ENCODE results near the gene RNF150. TPM values are rescaled to one million over a fixed set of nuclear protein-coding genes. Genes with fewer than 3 reads are reported as not detected.

Gene RNF150
- total and polyA plus RNA-seq, 4 donors: 0.27 to 1.4 (median 0.81) TPM

DNA sequence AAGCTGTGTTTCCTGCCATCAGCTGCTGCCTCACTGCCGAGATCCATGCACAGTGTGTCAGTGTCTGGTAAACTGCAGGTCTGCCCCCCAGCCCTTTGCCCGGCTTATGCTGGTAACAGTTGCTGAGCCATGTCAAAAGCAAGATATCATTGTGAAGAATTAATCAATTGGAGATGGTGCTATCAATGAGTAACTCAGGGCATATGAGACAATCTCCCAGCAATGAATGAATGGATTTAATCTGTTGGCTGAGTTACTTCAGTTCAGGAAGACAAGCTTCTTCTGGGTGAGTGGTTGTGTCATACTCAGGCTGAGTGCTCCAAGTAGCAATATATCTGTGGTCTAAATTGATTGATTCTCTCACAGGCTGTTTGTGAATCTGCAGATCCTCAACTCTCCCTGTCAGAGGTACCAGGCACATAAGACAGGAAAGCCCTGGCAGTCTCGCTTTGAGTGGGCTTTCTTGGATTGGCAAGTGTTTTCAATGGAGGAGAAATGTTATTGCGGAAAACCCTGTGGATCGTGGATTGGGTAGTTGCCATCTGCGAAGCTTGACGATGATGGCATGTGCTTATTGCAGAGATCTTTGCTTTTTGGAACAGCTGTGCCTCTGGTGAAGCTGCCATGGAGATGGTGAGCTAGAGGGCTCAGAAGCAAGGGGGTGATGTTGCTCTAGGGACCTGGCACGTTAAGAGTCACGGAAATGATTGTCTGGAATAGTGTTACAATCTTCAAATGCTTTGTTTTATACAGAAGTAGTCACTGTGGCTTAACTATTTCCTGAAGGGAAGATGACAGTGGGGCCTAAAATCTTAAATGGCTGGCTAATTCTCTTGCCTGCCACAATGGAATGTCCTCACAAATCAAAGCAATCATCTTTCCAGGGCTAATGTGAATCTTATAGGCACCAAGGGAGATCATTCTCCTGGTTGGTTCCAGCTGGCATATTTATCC, 229.5 kb downstream of the RNF150 start:
- no peak overlapping the region for H3K4me3 ChIP-seq (ENCODE audit: low read depth in 1 of 3, low read length in 3 of 3)
- H3K9ac ChIP-seq (ENCODE audit: low read depth in 1 of 2, low read length in 2 of 2): no peak overlapping the region
- no peaks in the 10 kb centered on the region for H3K9me3 ChIP-seq (ENCODE audit: control insufficient read depth in 4 of 4, low read length in 3 of 4)
- H3K27me3 ChIP-seq (ENCODE audit: control insufficient read depth in 4 of 4, insufficient read depth in 4 of 4, low read length in 3 of 4): peaks cover 0 to 7% (median 0%) of the 10 kb centered on the region in 4 donors
- no peak overlapping the region for H3K27ac ChIP-seq (ENCODE audit: low read depth in 1 of 2, low read length in 2 of 2)
- no peaks in the 10 kb centered on the region for H3K4me1 ChIP-seq (ENCODE audit: control insufficient read depth in 4 of 4, insufficient read depth in 4 of 4, low read length in 3 of 4)
- no peak for DNase-seq (ENCODE audit: low spot score)
- 66% methylated on average over 9 of the region's 9 CpGs for WGBS
- H3K36me3 ChIP-seq (ENCODE audit: control insufficient read depth in 4 of 4, insufficient read depth in 3 of 4, low read depth in 1 of 4, low read length in 3 of 4): no peaks in the 10 kb centered on the region
- no peak for TF ChIP-seq HNF4G (IDR thresholded peaks at IDR 0.05)
- no peak for TF ChIP-seq FOXA2 (IDR thresholded peaks at IDR 0.05)
- TF ChIP-seq GABPA (IDR thresholded peaks at IDR 0.05 in 1 of 2, conservative IDR thresholded peaks at IDR 0.05 in 1 of 2): no peak
- no peak for TF ChIP-seq SP1 (IDR thresholded peaks at IDR 0.05)
- no peak for TF ChIP-seq YY1 (IDR thresholded peaks at IDR 0.05)
- TF ChIP-seq HNF4A (conservative IDR thresholded peaks at IDR 0.05): no peak
- no peak for TF ChIP-seq RXRA (IDR thresholded peaks at IDR 0.05)
- TF ChIP-seq, protein P1, sequence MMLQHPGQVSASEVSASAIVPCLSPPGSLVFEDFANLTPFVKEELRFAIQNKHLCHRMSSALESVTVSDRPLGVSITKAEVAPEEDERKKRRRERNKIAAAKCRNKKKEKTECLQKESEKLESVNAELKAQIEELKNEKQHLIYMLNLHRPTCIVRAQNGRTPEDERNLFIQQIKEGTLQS (IDR thresholded peaks at IDR 0.05): no peak
- TF ChIP-seq NR2F2 (IDR thresholded peaks at IDR 0.05): no peak
- TF ChIP-seq, protein P2, sequence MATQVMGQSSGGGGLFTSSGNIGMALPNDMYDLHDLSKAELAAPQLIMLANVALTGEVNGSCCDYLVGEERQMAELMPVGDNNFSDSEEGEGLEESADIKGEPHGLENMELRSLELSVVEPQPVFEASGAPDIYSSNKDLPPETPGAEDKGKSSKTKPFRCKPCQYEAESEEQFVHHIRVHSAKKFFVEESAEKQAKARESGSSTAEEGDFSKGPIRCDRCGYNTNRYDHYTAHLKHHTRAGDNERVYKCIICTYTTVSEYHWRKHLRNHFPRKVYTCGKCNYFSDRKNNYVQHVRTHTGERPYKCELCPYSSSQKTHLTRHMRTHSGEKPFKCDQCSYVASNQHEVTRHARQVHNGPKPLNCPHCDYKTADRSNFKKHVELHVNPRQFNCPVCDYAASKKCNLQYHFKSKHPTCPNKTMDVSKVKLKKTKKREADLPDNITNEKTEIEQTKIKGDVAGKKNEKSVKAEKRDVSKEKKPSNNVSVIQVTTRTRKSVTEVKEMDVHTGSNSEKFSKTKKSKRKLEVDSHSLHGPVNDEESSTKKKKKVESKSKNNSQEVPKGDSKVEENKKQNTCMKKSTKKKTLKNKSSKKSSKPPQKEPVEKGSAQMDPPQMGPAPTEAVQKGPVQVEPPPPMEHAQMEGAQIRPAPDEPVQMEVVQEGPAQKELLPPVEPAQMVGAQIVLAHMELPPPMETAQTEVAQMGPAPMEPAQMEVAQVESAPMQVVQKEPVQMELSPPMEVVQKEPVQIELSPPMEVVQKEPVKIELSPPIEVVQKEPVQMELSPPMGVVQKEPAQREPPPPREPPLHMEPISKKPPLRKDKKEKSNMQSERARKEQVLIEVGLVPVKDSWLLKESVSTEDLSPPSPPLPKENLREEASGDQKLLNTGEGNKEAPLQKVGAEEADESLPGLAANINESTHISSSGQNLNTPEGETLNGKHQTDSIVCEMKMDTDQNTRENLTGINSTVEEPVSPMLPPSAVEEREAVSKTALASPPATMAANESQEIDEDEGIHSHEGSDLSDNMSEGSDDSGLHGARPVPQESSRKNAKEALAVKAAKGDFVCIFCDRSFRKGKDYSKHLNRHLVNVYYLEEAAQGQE (IDR thresholded peaks at IDR 0.05): no peak
- no peak for TF ChIP-seq EGR1 (IDR thresholded peaks at IDR 0.05; ENCODE audit: low read depth in 2 of 2)
- TF ChIP-seq FOXA1 (IDR thresholded peaks at IDR 0.05): no peak

DNA sequence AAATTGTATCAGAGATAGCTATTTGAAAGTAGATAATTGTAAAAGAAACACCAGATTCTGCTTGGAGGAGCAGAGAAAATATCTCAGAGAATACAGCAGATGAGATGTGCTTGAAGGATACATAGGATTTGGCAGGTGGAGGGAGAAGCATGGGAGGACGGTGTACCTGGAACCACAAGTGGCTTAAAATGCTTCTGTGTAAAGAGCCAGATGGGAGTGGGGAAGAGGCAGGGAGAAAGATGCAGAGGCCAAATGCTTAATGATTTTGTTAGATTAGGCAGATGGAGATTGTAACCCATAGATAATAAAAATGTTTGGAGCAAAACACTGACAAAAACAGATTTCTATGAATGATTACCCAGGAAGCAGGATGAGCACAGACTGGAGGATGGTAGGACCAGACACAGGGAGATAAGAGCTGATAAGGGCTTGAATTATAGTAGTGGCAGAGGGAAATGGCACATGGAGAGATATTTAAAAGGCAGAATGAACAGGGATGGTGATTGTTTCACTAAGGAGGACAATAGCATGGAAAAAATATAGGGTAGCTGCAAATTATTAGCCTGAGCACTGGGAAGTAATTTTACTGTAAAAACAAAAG, 231.4 kb downstream of the RNF150 start:
- TF ChIP-seq SP1 (IDR thresholded peaks at IDR 0.05) (no peak), YY1 (IDR thresholded peaks at IDR 0.05) (no peak), FOXA2 (IDR thresholded peaks at IDR 0.05) (no peak), GABPA (IDR thresholded peaks at IDR 0.05 in 1 of 2, conservative IDR thresholded peaks at IDR 0.05 in 1 of 2) (no peak), JUND (IDR thresholded peaks at IDR 0.05) (no peak), NR2F2 (IDR thresholded peaks at IDR 0.05) (no peak), EGR1 (IDR thresholded peaks at IDR 0.05; ENCODE audit: low read depth in 2 of 2) (no peak), FOXA1 (IDR thresholded peaks at IDR 0.05) (no peak), HNF4G (IDR thresholded peaks at IDR 0.05) (no peak), RAD21 (IDR thresholded peaks at IDR 0.05) (no peak)
- TF ChIP-seq, protein P3, sequence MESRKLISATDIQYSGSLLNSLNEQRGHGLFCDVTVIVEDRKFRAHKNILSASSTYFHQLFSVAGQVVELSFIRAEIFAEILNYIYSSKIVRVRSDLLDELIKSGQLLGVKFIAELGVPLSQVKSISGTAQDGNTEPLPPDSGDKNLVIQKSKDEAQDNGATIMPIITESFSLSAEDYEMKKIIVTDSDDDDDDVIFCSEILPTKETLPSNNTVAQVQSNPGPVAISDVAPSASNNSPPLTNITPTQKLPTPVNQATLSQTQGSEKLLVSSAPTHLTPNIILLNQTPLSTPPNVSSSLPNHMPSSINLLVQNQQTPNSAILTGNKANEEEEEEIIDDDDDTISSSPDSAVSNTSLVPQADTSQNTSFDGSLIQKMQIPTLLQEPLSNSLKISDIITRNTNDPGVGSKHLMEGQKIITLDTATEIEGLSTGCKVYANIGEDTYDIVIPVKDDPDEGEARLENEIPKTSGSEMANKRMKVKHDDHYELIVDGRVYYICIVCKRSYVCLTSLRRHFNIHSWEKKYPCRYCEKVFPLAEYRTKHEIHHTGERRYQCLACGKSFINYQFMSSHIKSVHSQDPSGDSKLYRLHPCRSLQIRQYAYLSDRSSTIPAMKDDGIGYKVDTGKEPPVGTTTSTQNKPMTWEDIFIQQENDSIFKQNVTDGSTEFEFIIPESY (IDR thresholded peaks at IDR 0.05): no peak
- TF ChIP-seq, protein P4, sequence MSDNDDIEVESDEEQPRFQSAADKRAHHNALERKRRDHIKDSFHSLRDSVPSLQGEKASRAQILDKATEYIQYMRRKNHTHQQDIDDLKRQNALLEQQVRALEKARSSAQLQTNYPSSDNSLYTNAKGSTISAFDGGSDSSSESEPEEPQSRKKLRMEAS (IDR thresholded peaks at IDR 0.05): no peak
- TF ChIP-seq, protein P1 (IDR thresholded peaks at IDR 0.05): no peak
- TF ChIP-seq, protein P5, sequence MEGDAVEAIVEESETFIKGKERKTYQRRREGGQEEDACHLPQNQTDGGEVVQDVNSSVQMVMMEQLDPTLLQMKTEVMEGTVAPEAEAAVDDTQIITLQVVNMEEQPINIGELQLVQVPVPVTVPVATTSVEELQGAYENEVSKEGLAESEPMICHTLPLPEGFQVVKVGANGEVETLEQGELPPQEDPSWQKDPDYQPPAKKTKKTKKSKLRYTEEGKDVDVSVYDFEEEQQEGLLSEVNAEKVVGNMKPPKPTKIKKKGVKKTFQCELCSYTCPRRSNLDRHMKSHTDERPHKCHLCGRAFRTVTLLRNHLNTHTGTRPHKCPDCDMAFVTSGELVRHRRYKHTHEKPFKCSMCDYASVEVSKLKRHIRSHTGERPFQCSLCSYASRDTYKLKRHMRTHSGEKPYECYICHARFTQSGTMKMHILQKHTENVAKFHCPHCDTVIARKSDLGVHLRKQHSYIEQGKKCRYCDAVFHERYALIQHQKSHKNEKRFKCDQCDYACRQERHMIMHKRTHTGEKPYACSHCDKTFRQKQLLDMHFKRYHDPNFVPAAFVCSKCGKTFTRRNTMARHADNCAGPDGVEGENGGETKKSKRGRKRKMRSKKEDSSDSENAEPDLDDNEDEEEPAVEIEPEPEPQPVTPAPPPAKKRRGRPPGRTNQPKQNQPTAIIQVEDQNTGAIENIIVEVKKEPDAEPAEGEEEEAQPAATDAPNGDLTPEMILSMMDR (IDR thresholded peaks at IDR 0.05; ENCODE audit: low read depth, low read length, missing input control): no peak
- TF ChIP-seq, protein P2 (IDR thresholded peaks at IDR 0.05): no peak
- Histone ChIP-seq H3K27me3 (ENCODE audit: control insufficient read depth in 4 of 4, insufficient read depth in 4 of 4, low read length in 3 of 4) (peaks cover 0 to 7% (median 0%) of the 10 kb centered on the region in 4 donors), H3K4me1 (ENCODE audit: control insufficient read depth in 4 of 4, insufficient read depth in 4 of 4, low read length in 3 of 4) (no peaks in the 10 kb centered on the region), H3K9me3 (ENCODE audit: control insufficient read depth in 4 of 4, low read length in 3 of 4) (no peaks in the 10 kb centered on the region), H3K27ac (ENCODE audit: low read depth in 1 of 2, low read length in 2 of 2) (no peak overlapping the region), H3K4me3 (ENCODE audit: low read depth in 1 of 3, low read length in 3 of 3) (no peak overlapping the region), H3K9ac (ENCODE audit: low read depth in 1 of 2, low read length in 2 of 2) (no peak overlapping the region), H3K36me3 (ENCODE audit: control insufficient read depth in 4 of 4, insufficient read depth in 3 of 4, low read depth in 1 of 4, low read length in 3 of 4) (no peaks in the 10 kb centered on the region)
- WGBS: 55% methylated on average over 1 of the region's 1 CpG
- no peak for DNase-seq (ENCODE audit: low spot score)
